H9 (cell line): ENCODE measurements around the gene FBN1. TPM values are rescaled to one million over a fixed set of nuclear protein-coding genes. Genes with fewer than 3 reads are reported as not detected.

Experiments
- DNase-seq: peaks from one replicate; pipeline ENCODE4 v3.0.0-alpha.2; 2017
- H2AFZ ChIP-seq: one replicate; pipeline ENCODE4 v1.6.1; 2013; ENCODE audit warnings: mild to moderate bottlenecking, low read length, control low read depth, moderate library complexity
- H2AK5ac ChIP-seq: 2 replicates; pipeline ENCODE4 v1.6.1; 2013; ENCODE audit warnings: low read length, control low read depth, mixed read lengths; ENCODE audit not compliant: insufficient read length
- H2BK120ac ChIP-seq: one replicate; pipeline ENCODE4 v1.6.1; 2013; ENCODE audit warnings: low read depth, mild to moderate bottlenecking, low read length, control low read depth, inconsistent platforms; ENCODE audit not compliant: poor library complexity, severe bottlenecking
- H2BK12ac ChIP-seq: 2 replicates; pipeline ENCODE4 v1.6.1; 2013; ENCODE audit warnings: low read length, control low read depth, mixed read lengths, low read depth; ENCODE audit not compliant: insufficient read length
- H2BK15ac ChIP-seq: 2 replicates; pipeline ENCODE4 v1.6.1; 2013; ENCODE audit warnings: low read depth, low read length, control low read depth
- H2BK20ac ChIP-seq: one replicate; pipeline ENCODE4 v1.6.1; 2013; ENCODE audit warnings: low read depth, mild to moderate bottlenecking, low read length, control low read depth, inconsistent platforms; ENCODE audit not compliant: poor library complexity, severe bottlenecking
- H2BK5ac ChIP-seq: 2 replicates; pipeline ENCODE4 v1.6.1; 2013; ENCODE audit warnings: low read length, control low read depth, mixed read lengths; ENCODE audit not compliant: insufficient read length
- H3K14ac ChIP-seq: 2 replicates; pipeline ENCODE4 v1.6.1; 2013; ENCODE audit warnings: low read length, control low read depth; ENCODE audit not compliant: insufficient read depth
- H3K18ac ChIP-seq: 2 replicates; pipeline ENCODE4 v1.6.1; 2013; ENCODE audit warnings: low read depth, mild to moderate bottlenecking, mixed read lengths, low read length, control low read depth; ENCODE audit not compliant: insufficient read length
- H3K23ac ChIP-seq: 2 replicates; pipeline ENCODE4 v1.6.1; 2013; ENCODE audit warnings: low read length, control low read depth, mixed read lengths, low read depth; ENCODE audit not compliant: insufficient read length
- H3K23me2 ChIP-seq: 2 replicates; pipeline ENCODE4 v1.6.1; 2013; ENCODE audit warnings: low read depth, mild to moderate bottlenecking, mixed read lengths, low read length, control low read depth; ENCODE audit not compliant: insufficient read length, poor library complexity, severe bottlenecking
- H3K27ac ChIP-seq: 2 replicates; pipeline ENCODE4 v1.5.1; 2013; ENCODE audit warnings: low read length, control low read depth, mixed read lengths, low read depth; ENCODE audit not compliant: insufficient read length
- H3K27me3 ChIP-seq: 2 replicates; pipeline ENCODE4 v1.6.1; 2013; ENCODE audit warnings: low read length, control low read depth, inconsistent platforms; ENCODE audit not compliant: insufficient read depth
- H3K4ac ChIP-seq: 2 replicates; pipeline ENCODE4 v1.6.1; 2013; ENCODE audit warnings: low read depth, mild to moderate bottlenecking, control low read depth, inconsistent platforms, low read length, moderate library complexity
- H3K4me1 ChIP-seq: 2 replicates; pipeline ENCODE4 v1.6.1; 2013; ENCODE audit warnings: low read length, control low read depth, inconsistent platforms; ENCODE audit not compliant: insufficient read depth
- H3K4me2 ChIP-seq: 2 replicates; pipeline ENCODE4 v1.6.1; 2013; ENCODE audit warnings: low read length, control low read depth, mixed read lengths; ENCODE audit not compliant: insufficient read length, insufficient read depth
- H3K56ac ChIP-seq: 2 replicates; pipeline ENCODE4 v1.6.1; 2013; ENCODE audit warnings: low read depth, mild to moderate bottlenecking, mixed read lengths, low read length, control low read depth; ENCODE audit not compliant: insufficient read length
- H3K79me1 ChIP-seq: 2 replicates; pipeline ENCODE4 v1.6.1; 2013; ENCODE audit warnings: low read depth, mild to moderate bottlenecking, moderate library complexity, low read length, control low read depth, inconsistent platforms; ENCODE audit not compliant: insufficient read depth, poor library complexity, severe bottlenecking
- H3K79me2 ChIP-seq: 2 replicates; pipeline ENCODE4 v1.6.1; 2013; ENCODE audit warnings: low read length, control low read depth, inconsistent platforms; ENCODE audit not compliant: insufficient read depth
- H3K9ac ChIP-seq: 2 replicates; pipeline ENCODE4 v1.6.1; 2013; ENCODE audit warnings: low read length, control low read depth, mixed read lengths; ENCODE audit not compliant: insufficient read length; ENCODE audit errors: extremely low read depth
- H3K9me3 ChIP-seq: one replicate; pipeline ENCODE4 v1.6.1; 2013; ENCODE audit warnings: low read depth, low read length, inconsistent platforms; ENCODE audit not compliant: control insufficient read depth
- H3T11ph ChIP-seq: one replicate; pipeline ENCODE4 v1.6.1; 2013; ENCODE audit warnings: mild to moderate bottlenecking, low read length, control low read depth, inconsistent platforms
- H4K20me1 ChIP-seq: one replicate; pipeline ENCODE4 v1.6.1; 2013; ENCODE audit not compliant: control insufficient read depth, insufficient read length, insufficient read depth
- H4K5ac ChIP-seq: 2 replicates; pipeline ENCODE4 v1.6.1; 2013; ENCODE audit warnings: low read depth, mild to moderate bottlenecking, mixed read lengths, low read length, control low read depth; ENCODE audit not compliant: insufficient read length
- H4K8ac ChIP-seq: replicated peaks from 2 replicates; pipeline ENCODE4 v1.6.1; 2013; ENCODE audit warnings: low read length, control low read depth, mixed read lengths, low read depth; ENCODE audit not compliant: insufficient read length
- H4K91ac ChIP-seq: 2 replicates; pipeline ENCODE4 v1.6.1; 2013; ENCODE audit warnings: low read depth, mild to moderate bottlenecking, moderate library complexity, mixed read lengths, low read length, control low read depth; ENCODE audit not compliant: insufficient read length
- H3K27ac Mint-ChIP-seq, 3 experiments: 2 replicates in 2 of 3; 3 replicates in 1 of 3; pipeline ENCODE4 v1.8.0; 2020 to 2021; ENCODE audit warnings: mixed read lengths in 3 of 3, mild to moderate bottlenecking in 1 of 3, moderate library complexity in 1 of 3
- H3K27me3 Mint-ChIP-seq: 2 replicates; pipeline ENCODE4 v1.8.0; 2021; ENCODE audit warnings: low read depth, mild to moderate bottlenecking, moderate library complexity, mixed read lengths
- H3K36me3 Mint-ChIP-seq, 3 experiments: 2 replicates in 2 of 3; 3 replicates in 1 of 3; pipeline ENCODE4 v1.8.0; 2020 to 2021; ENCODE audit warnings: low read depth in 3 of 3, mixed read lengths in 3 of 3; ENCODE audit not compliant: insufficient read depth in 1 of 3
- H3K4me1 Mint-ChIP-seq, 2 experiments: 2 replicates each; pipeline ENCODE4 v1.8.0; 2020; ENCODE audit warnings: mixed read lengths in 2 of 2
- H3K4me3 Mint-ChIP-seq, 2 experiments: 2 replicates in 1 of 2; 3 replicates in 1 of 2; pipeline ENCODE4 v1.8.0; 2020 to 2021; ENCODE audit warnings: mild to moderate bottlenecking in 2 of 2, mixed read lengths in 2 of 2, moderate library complexity in 1 of 2
- H3K9me3 Mint-ChIP-seq, 2 experiments: 2 replicates in 1 of 2; 3 replicates in 1 of 2; pipeline ENCODE4 v1.8.0; 2020; ENCODE audit warnings: mild to moderate bottlenecking in 2 of 2, mixed read lengths in 2 of 2, moderate library complexity in 1 of 2
- CTCF ChIP-seq: fragments of 200-600 bp; sonication (generic); conservative IDR thresholded peaks from 3 replicates; pipeline ENCODE4 v1.8.0; 2021; ENCODE audit warnings: antibody characterized with exemption, mild to moderate bottlenecking
- whole genome bisulfite sequencing: extraction: QIAGEN DNeasy Blood & Tissue Kit; methylation state at CpG from one replicate; pipeline ENCODE4 v1.1.7; 2013; ENCODE audit warnings: missing lambda C conversion rate, low lambda C conversion rate, mixed read lengths; ENCODE audit not compliant: insufficient read length; ENCODE audit errors: extremely low coverage; 5-methylcytosine and 5-hydroxymethylcytosine counted together
- total RNA-seq: library from RNA; stranded (reverse); gene quantifications from 2 replicates; pipeline ENCODE4 v1.2.1, GENCODE V29; 2021

Gene FBN1
- total RNA-seq, 1 experiment from 2014 or later = 3.6 TPM

GRCh38 chr15:48384616-48385015 is 260.9 kb downstream of the FBN1 start:
- no peak overlapping the region for H2BK12ac ChIP-seq
- Mint-ChIP-seq H3K4me3 (no peak overlapping the region), H3K27me3 (no peaks in the 10 kb centered on the region), H3K4me1 (no peaks in the 10 kb centered on the region), H3K27ac (no peak overlapping the region), H3K9me3 (no peaks in the 10 kb centered on the region), H3K36me3 (no peaks in the 10 kb centered on the region)
- no peak overlapping the region for H2BK5ac ChIP-seq
- H3K56ac ChIP-seq = no peak overlapping the region
- no peak overlapping the region for H3K4me2 ChIP-seq
- no peak overlapping the region for H3K18ac ChIP-seq
- no peak overlapping the region for H3K27ac ChIP-seq
- no peaks in the 10 kb centered on the region for H4K20me1 ChIP-seq
- H3K4ac ChIP-seq = no peak overlapping the region
- no peak overlapping the region for H2AFZ ChIP-seq
- no peak overlapping the region for H2BK20ac ChIP-seq
- no peak overlapping the region for H2AK5ac ChIP-seq
- no peaks in the 10 kb centered on the region for H3K79me2 ChIP-seq
- H3K9ac ChIP-seq = no peak overlapping the region
- H4K8ac ChIP-seq = no peak overlapping the region
- no peak overlapping the region for H2BK120ac ChIP-seq
- TF ChIP-seq CTCF = no peak
- no peaks in the 10 kb centered on the region for H3K9me3 ChIP-seq
- no peak overlapping the region for H3K14ac ChIP-seq
- no peak for DNase-seq
- H3K23me2 ChIP-seq = no peaks in the 10 kb centered on the region
- no peak overlapping the region for H4K5ac ChIP-seq
- H2BK15ac ChIP-seq = no peak overlapping the region
- H3K79me1 ChIP-seq = no peaks in the 10 kb centered on the region
- no peak overlapping the region for H4K91ac ChIP-seq
- H3T11ph ChIP-seq = no peak overlapping the region
- H3K4me1 ChIP-seq = no peaks in the 10 kb centered on the region
- H3K23ac ChIP-seq = no peak overlapping the region
- H3K27me3 ChIP-seq = no peaks in the 10 kb centered on the region
- WGBS = no CpG with 5 or more reads among the region's 3 CpGs
